Forelimb muscle (tissue), 1 donor: ENCODE measurements around the gene ZMYM2. TPM values are rescaled to one million over a fixed set of nuclear protein-coding genes. Genes with fewer than 3 reads are reported as not detected.

Source experiments
- DNase-seq: peaks from one replicate; pipeline ENCODE4 v3.0.0-alpha.2; 2013; ENCODE audit warnings: low read depth
- polyA plus RNA-seq: library from polyadenylated mRNA; unstranded; fragments of 120-200 nt; gene quantifications from one replicate; pipeline ENCODE4 v1.2.1, GENCODE V29; 2013; ENCODE audit not compliant: insufficient read length

Gene ZMYM2
- polyA plus RNA-seq, 1 donor, result 54.1 TPM

DNA sequence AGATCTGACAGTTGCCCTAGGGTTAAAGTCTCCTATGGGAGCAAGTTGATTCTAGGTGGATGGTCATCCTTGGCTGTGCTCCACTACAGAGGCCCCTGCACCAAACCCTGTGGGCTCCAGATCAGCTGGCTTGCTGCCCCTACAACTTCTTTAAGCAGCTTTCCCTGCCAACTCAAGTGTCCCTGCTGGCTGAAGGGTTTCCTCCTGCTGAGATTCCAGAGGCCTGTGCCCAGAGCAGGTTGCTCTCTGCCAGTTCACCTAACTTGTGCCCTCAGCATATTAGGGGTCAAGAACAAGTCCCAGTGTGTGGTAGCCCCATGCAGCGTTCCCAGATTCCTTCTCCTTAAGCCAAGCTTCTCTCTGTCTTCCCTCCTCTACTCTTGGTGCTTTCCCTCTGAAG is 85.6 kb downstream of the ZMYM2 start:
- no peak for DNase-seq

GRCh38 chr13:20045950-20046548 is 87.5 kb downstream of the ZMYM2 start:
- no peak for DNase-seq

DNA sequence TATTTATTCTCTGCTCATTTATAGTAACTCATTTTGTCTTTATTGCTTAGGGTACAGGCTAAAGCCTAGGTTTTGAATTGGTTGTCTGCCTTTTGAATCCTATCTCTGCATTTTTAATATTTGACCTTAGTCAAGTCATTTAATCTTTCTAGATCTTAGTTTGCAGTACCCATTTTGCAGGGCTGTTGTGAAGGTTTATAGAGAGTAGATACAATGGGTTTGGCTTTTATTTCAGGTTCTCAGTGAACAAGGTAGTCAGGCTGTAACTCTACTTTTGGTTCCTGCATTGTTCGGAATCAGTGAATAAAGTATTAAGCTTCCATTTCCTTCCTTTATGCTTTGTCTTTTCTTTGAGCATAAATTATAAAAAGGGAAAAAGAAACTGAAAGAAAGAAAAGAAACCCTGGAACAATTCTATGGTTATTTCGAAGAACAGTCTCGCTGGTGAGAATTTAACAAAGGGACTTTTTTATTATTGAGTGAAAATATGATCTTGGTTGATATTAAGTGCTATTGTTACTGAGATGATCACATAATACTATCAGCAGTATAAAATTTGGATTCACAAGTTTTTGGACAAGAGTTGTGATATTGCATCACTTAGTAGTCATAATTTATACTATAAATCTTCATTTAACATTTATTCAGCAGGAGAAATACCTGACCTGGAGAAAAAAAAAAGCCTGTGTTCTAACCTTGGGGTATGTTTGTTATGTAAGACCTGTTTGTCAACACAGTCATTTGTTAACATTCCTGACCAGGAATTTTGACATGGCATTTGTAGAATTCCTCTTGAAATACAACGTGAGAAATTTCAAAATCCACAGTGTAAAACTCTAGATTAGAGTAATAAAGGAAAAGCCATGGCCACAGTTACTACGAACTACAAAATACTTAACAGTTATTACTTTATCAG is 91.3 kb downstream of the ZMYM2 start:
- DNase-seq, result no peak

- no peak for DNase-seq
These were observed 92.8 kb downstream of the ZMYM2 start for GRCh38 chr13:20051366-20051765.

- DNase-seq, result no peak
These were observed 94.5 kb downstream of the ZMYM2 start for GRCh38 chr13:20053016-20053415.

GRCh38 chr13:20053891-20054290 is 95.4 kb downstream of the ZMYM2 start:
- no peak for DNase-seq

GRCh38 chr13:20054586-20054985 is 96.1 kb downstream of the ZMYM2 start:
- no peak for DNase-seq

- no peak for DNase-seq
These were observed 98.7 kb downstream of the ZMYM2 start for GRCh38 chr13:20057214-20057613.

- no peak for DNase-seq
These were observed 99.4 kb downstream of the ZMYM2 start for GRCh38 chr13:20057963-20058362.

- DNase-seq, result no peak
These were observed 99.9 kb downstream of the ZMYM2 start for GRCh38 chr13:20058476-20058875.

GRCh38 chr13:20064128-20064527 is 105.6 kb downstream of the ZMYM2 start:
- DNase-seq, result no peak

DNA sequence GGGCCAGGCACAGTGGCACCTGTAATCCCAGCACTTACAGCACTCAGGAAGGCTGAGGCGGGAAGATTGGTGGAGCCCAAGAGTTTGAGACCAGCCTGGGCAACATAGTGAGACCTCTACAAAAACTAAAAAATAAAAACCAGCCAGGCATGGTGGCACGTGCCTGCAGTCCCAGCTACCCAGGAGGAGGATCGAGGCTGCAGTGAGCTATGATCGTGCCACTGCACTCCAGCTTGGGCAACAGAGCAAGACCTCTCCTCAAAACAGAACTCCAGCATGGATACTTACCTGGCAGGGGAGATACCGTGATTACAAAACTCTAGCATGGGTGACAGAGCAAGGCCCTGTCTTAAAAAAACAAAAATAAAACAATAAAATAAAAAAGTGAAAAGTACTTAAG is 107.0 kb downstream of the ZMYM2 start:
- no peak for DNase-seq

GRCh38 chr13:20069956-20070355 is 111.4 kb downstream of the ZMYM2 start:
- DNase-seq, result no peak

GRCh38 chr13:20073775-20074174 is 115.2 kb downstream of the ZMYM2 start:
- no peak for DNase-seq

- no peak for DNase-seq
These were observed 116.4 kb downstream of the ZMYM2 start for GRCh38 chr13:20074966-20075365.

- no peak for DNase-seq
These were observed 118.6 kb downstream of the ZMYM2 start for GRCh38 chr13:20077086-20077485.

- no peak for DNase-seq
These were observed 122.0 kb downstream of the ZMYM2 start for GRCh38 chr13:20080377-20081164.

DNA sequence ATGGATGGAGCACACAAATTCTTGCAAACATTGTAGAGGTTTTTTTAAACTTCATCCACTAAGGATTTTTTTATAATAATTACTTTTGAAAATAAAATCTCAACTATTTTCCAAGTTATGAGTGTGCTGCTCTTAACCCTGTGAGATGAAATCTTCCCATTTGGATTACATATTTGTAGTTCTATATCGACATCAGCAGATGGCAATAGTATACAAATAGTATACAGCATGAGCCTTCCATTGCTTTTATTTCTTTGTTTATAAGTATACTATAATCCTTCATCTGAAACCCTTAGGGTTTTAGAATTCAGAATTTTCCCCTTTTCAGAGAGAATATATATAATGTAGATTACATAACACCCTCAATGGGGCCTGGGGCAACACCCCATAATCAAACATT is 131.8 kb downstream of the ZMYM2 start:
- no peak for DNase-seq

GRCh38 chr13:20093951-20094350 is 135.4 kb downstream of the ZMYM2 start:
- no peak for DNase-seq

- DNase-seq, result no peak
These were observed 140.8 kb downstream of the ZMYM2 start for GRCh38 chr13:20099319-20099718.

GRCh38 chr13:20101467-20102316 is 143.2 kb downstream of the ZMYM2 start:
- no peak for DNase-seq
